SK-N-SH (cell line): ENCODE data around the gene FCSK. TPM values are rescaled to one million over a fixed set of nuclear protein-coding genes. Genes with fewer than 3 reads are reported as not detected.
"Not testable (repeated sequence)": the region's sequence is repeated elsewhere in the genome, so short reads cannot be mapped to it uniquely, and the experiment has no call there.

Experiments used
- CTCF ChIA-PET: fragments of 300-600, 350-600 bp; formaldehyde crosslinking; extraction: SDS; loops from one replicate; lab custom pipeline; 2021; lab: Yijun Ruan, JAX
- POLR2A ChIA-PET: fragments of 350-600 bp; sonication (Branson Sonifier 250); formaldehyde crosslinking; extraction: SDS; loops from one replicate; lab custom pipeline; 2020; ENCODE audit warnings: antibody characterized with exemption, inconsistent platforms; lab: Yijun Ruan, JAX
- DNase-seq: peaks from one replicate; pipeline ENCODE4 v3.0.0; 2012
- H2AFZ ChIP-seq: fragments of 200-600 bp; sonication (generic); 2 replicates; pipeline ENCODE4 v1.8.1; 2016; ENCODE audit warnings: antibody characterized with exemption, mild to moderate bottlenecking, low read depth
- H3F3A ChIP-seq: fragments of 200-600 bp; sonication (generic); replicated peaks from 2 replicates; pipeline ENCODE3; 2016; ENCODE audit warnings: antibody characterized with exemption, mild to moderate bottlenecking; ENCODE audit not compliant: insufficient read depth
- H3K27ac ChIP-seq, 2 experiments: fragments of 200-500 bp in 1 of 2; fragments of 200-600 bp in 1 of 2; sonication (Bioruptor generic) in 1 of 2; sonication (generic), shearing (Covaris generic) in 1 of 2; 2 replicates each; pipeline versions ENCODE4 v1.5.1 to v1.6.1; 2014 to 2016; ENCODE audit warnings: low read depth in 2 of 2, inconsistent platforms in 1 of 2, low read length in 1 of 2, mild to moderate bottlenecking in 1 of 2, mixed read lengths in 1 of 2
- H3K27me3 ChIP-seq: fragments of 200-600 bp; sonication (generic), shearing (Covaris generic); 2 replicates; pipeline ENCODE4 v1.6.1; 2016; ENCODE audit warnings: mixed run types; ENCODE audit not compliant: insufficient read depth
- H3K36me3 ChIP-seq, 2 experiments: fragments of 200-500 bp in 1 of 2; fragments of 200-600 bp in 1 of 2; sonication (Bioruptor generic) in 1 of 2; sonication (generic) in 1 of 2; replicated peaks in 1 of 2; 2 replicates each; pipeline versions ENCODE3 to v1.5.1; 2014 to 2016; ENCODE audit warnings: low read length in 1 of 2, mild to moderate bottlenecking in 1 of 2; ENCODE audit not compliant: insufficient read depth in 2 of 2, control insufficient read depth in 1 of 2
- H3K4me1 ChIP-seq, 2 experiments: fragments of 200-500 bp in 1 of 2; fragments of 200-600 bp in 1 of 2; sonication (Bioruptor generic) in 1 of 2; sonication (generic), shearing (Covaris generic) in 1 of 2; 2 replicates each; pipeline versions ENCODE4 v1.5.1 to v1.6.1; 2014 to 2016; ENCODE audit warnings: low read depth in 1 of 2, low read length in 1 of 2, mixed run types in 1 of 2; ENCODE audit not compliant: insufficient read depth in 2 of 2, control insufficient read depth in 1 of 2
- H3K4me2 ChIP-seq: fragments of 200-600 bp; sonication (generic), shearing (Covaris generic); 2 replicates; pipeline ENCODE4 v1.6.1; 2017; ENCODE audit warnings: mixed run types
- H3K4me3 ChIP-seq, 2 experiments: fragments of 200-500 bp in 1 of 2; fragments of 200-600 bp in 1 of 2; sonication (Bioruptor generic) in 1 of 2; sonication (generic), shearing (Covaris generic) in 1 of 2; 2 replicates each; pipeline versions ENCODE4 v1.5.1 to v1.8.1; 2014 to 2016; ENCODE audit warnings: low read depth in 2 of 2, inconsistent platforms in 1 of 2, low read length in 1 of 2, mild to moderate bottlenecking in 1 of 2, mixed read lengths in 1 of 2, moderate library complexity in 1 of 2
- H3K79me2 ChIP-seq: fragments of 200-600 bp; sonication (generic); 2 replicates; pipeline ENCODE4 v1.8.1; 2017; ENCODE audit warnings: mild to moderate bottlenecking; ENCODE audit not compliant: insufficient read depth
- H3K9ac ChIP-seq: fragments of 200-600 bp; sonication (generic); 2 replicates; pipeline ENCODE4 v1.6.1; 2017; ENCODE audit warnings: mixed run types
- H3K9me2 ChIP-seq: fragments of 200-600 bp; sonication (generic); 2 replicates; pipeline ENCODE4 v1.6.1; 2017; ENCODE audit warnings: mixed run types
- H3K9me3 ChIP-seq: fragments of 200-600 bp; sonication (generic); 2 replicates; pipeline ENCODE4 v1.6.1; 2017; ENCODE audit warnings: mixed run types, mild to moderate bottlenecking, moderate library complexity
- H4K20me1 ChIP-seq: fragments of 200-600 bp; sonication (generic); 2 replicates; pipeline ENCODE4 v1.6.1; 2017; ENCODE audit warnings: mild to moderate bottlenecking, mixed run types; ENCODE audit not compliant: insufficient read depth
- CHD2 ChIP-seq: fragments of 150-350 bp; IDR thresholded peaks from 2 replicates; pipeline ENCODE4 v1.6.1; 2018; ENCODE audit warnings: low read length; ENCODE audit not compliant: partially characterized antibody
- CTCF ChIP-seq: fragments of 200-600 bp; sonication (generic); IDR thresholded peaks from 2 replicates; pipeline ENCODE4 v1.6.1; 2017; ENCODE audit warnings: antibody characterized with exemption, mild to moderate bottlenecking, moderate library complexity
- ELF1 ChIP-seq: IDR thresholded peaks from 2 replicates; pipeline ENCODE4 v1.4.0; 2012
- EP300 ChIP-seq, 2 experiments: IDR thresholded peaks; 2 replicates each; pipeline versions ENCODE4 v1.4.0 to v1.6.1; 2012; ENCODE audit warnings: borderline replicate concordance in 1 of 2, low read depth in 1 of 2, low read length in 1 of 2
- MAX ChIP-seq: IDR thresholded peaks from 2 replicates; pipeline ENCODE4 v1.4.0; 2012; ENCODE audit warnings: low read depth
- NFIC ChIP-seq: IDR thresholded peaks from 2 replicates; pipeline ENCODE4 v1.4.0; 2012; ENCODE audit warnings: borderline replicate concordance
- NRF1 ChIP-seq: IDR thresholded peaks from 2 replicates; pipeline ENCODE4 v1.6.1; 2012; ENCODE audit warnings: low read depth, mild to moderate bottlenecking, low read length
- POLR2AphosphoS5 ChIP-seq: IDR thresholded peaks from 2 replicates; pipeline ENCODE4 v1.6.1; 2012; ENCODE audit warnings: low read depth, low read length
- RAD21 ChIP-seq: IDR thresholded peaks from 2 replicates; pipeline ENCODE4 v1.6.1; 2012; ENCODE audit warnings: mild to moderate bottlenecking, low read length
- WGBS: methylation state at CpG from one replicate; pipeline ENCODE4 v1.1.6; 2017; ENCODE audit warnings: low lambda C conversion rate; 5-methylcytosine and 5-hydroxymethylcytosine counted together
- polyA plus RNA-seq, 3 experiments: library from polyadenylated mRNA; depleted of rRNA; stranded (reverse); fragments of >200 nt; gene quantifications; 2 replicates each; pipeline ENCODE4 v1.2.3, GENCODE V29; 2012
- TF ChIP-seq, protein P1 (sequence below): fragments of 150-350 bp; IDR thresholded peaks from 2 replicates; pipeline ENCODE4 v1.6.1; 2017; ENCODE audit warnings: antibody characterized with exemption, low read length, low read depth, borderline replicate concordance
- TF ChIP-seq, protein P2 (sequence below): IDR thresholded peaks from 2 replicates; pipeline ENCODE4 v1.4.0; 2012; ENCODE audit warnings: low read depth, borderline replicate concordance

FCSK gene
- 9.7 and 10.4 TPM in 2 replicates for polyA plus RNA-seq (2012; rRNA removed)
- polyA plus RNA-seq (2012; cell fraction: cytosol; rRNA removed), result 2.3 and 3.3 TPM in 2 replicates
- polyA plus RNA-seq (2012; cell fraction: nucleus; rRNA removed), result 47.7 and 71.8 TPM in 2 replicates

GRCh38 chr16:70454222-70455034 lies at the start of gene FCSK:
Gene FCSK, plus strand, starts transcription at chr16:70454595. Its CDS starts 8,596 bp downstream, at chr16:70463191.
- WGBS, result 3% methylated on average over 11 of the region's 67 CpGs
- ChIA-PET POLR2A (interaction anchor here (0.6 to 2.1 kb wide), 5 partner anchors 15 to 82 kb away, joined by 3 to 9 read pairs (median 5); no protein-coding TSS in a partner anchor), CTCF (interaction anchor here (0.6 to 2.7 kb wide), 17 partner anchors 8 to 107 kb away, joined by 3 to 14 read pairs (median 4); partner anchors contain the start of gene DDX19A)
- H3K4me1 ChIP-seq, result peaks cover 0 to 3% of the 10 kb centered on the region in 2 experiments; a peak in 1 of 4 replicates
- H3K27ac ChIP-seq, result peak within 1 kb of the TSS; percentile 88 to 96
- H2AFZ ChIP-seq, result peak within 1 kb of the TSS; percentile 100
- no peaks in the 10 kb centered on the region for H3F3A ChIP-seq
- H3K9ac ChIP-seq, result peak within 1 kb of the TSS; percentile 99
- H3K9me2 ChIP-seq, result no peaks in the 10 kb centered on the region
- no peaks in the 10 kb centered on the region for H4K20me1 ChIP-seq
- no peaks in the 10 kb centered on the region for H3K9me3 ChIP-seq
- TF ChIP-seq, protein P1, sequence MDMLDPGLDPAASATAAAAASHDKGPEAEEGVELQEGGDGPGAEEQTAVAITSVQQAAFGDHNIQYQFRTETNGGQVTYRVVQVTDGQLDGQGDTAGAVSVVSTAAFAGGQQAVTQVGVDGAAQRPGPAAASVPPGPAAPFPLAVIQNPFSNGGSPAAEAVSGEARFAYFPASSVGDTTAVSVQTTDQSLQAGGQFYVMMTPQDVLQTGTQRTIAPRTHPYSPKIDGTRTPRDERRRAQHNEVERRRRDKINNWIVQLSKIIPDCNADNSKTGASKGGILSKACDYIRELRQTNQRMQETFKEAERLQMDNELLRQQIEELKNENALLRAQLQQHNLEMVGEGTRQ, result no peak
- TF ChIP-seq POLR2AphosphoS5 (peak; percentile 50; the same call in 1 of the 2 replicates), NRF1 (0 out of 2 replicates have a peak, but pooled peaks have one; percentile 18), RAD21 (peak; percentile 17), CTCF (no peak), ELF1 (peak; percentile 48; the same call in 1 of the 2 replicates), CHD2 (peak; percentile 96), MAX (peak; percentile 44; the same call in 1 of the 2 replicates), EP300 (IDR thresholded peaks at IDR 0.05; ENCODE audit: borderline replicate concordance in 1 of 2, low read depth in 1 of 2, low read length in 1 of 2) (no peak), NFIC (0 out of 2 replicates have a peak, but pooled peaks have one; percentile 3)
- TF ChIP-seq, protein P2, sequence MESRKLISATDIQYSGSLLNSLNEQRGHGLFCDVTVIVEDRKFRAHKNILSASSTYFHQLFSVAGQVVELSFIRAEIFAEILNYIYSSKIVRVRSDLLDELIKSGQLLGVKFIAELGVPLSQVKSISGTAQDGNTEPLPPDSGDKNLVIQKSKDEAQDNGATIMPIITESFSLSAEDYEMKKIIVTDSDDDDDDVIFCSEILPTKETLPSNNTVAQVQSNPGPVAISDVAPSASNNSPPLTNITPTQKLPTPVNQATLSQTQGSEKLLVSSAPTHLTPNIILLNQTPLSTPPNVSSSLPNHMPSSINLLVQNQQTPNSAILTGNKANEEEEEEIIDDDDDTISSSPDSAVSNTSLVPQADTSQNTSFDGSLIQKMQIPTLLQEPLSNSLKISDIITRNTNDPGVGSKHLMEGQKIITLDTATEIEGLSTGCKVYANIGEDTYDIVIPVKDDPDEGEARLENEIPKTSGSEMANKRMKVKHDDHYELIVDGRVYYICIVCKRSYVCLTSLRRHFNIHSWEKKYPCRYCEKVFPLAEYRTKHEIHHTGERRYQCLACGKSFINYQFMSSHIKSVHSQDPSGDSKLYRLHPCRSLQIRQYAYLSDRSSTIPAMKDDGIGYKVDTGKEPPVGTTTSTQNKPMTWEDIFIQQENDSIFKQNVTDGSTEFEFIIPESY, result peak; percentile 92
- DNase-seq, result peak; percentile 91
- peak within 1 kb of the TSS; percentile 79 to 99 for H3K4me3 ChIP-seq
- H3K79me2 ChIP-seq, result peaks cover 5% of the 10 kb centered on the region; the same call in 1 of the 2 replicates
- no peaks in the 10 kb centered on the region for H3K36me3 ChIP-seq
- no peaks in the 10 kb centered on the region for H3K27me3 ChIP-seq
- H3K4me2 ChIP-seq, result peak within 1 kb of the TSS; percentile 95

- 89% methylated on average over 5 of the region's 5 CpGs for WGBS
- H3K79me2 ChIP-seq, result peaks cover 70% of the 10 kb centered on the region
Observed at GRCh38 chr16:70406104-70406503, 48.3 kb upstream of the FCSK start.

More at GRCh38 chr16:70406104-70406503, 48.3 kb upstream of the FCSK start:
- H3K9me3 ChIP-seq, H3K9me2 ChIP-seq, H4K20me1 ChIP-seq, H3K27me3 ChIP-seq, H2AFZ ChIP-seq, H3F3A ChIP-seq, H3K9ac ChIP-seq, H3K4me3 ChIP-seq, H3K36me3 ChIP-seq, DNase-seq, POLR2A ChIA-PET, H3K27ac ChIP-seq, H3K4me2 ChIP-seq: not testable (repeated sequence)
- peaks cover 12% of the 10 kb centered on the region in 2 experiments; a peak in 2 of 4 replicates for H3K4me1 ChIP-seq
- CTCF ChIA-PET, result interaction anchor here (1.3 kb wide), 1 partner anchor 247 kb away, joined by 3 read pairs; no protein-coding TSS in a partner anchor
